ENCODE results near the gene SLC16A8.
"Not testable (repeated sequence)": the region's sequence is repeated elsewhere in the genome, so short reads cannot be mapped to it uniquely, and the experiment has no call there.

Gene SLC16A8

GRCh38 chr22:38086001-38086845 is 2.2 kb upstream of the SLC16A8 start:
- no peak for DNase-seq (ENCODE audit: low spot score)

- DNase-seq (ENCODE audit: low spot score): no peak
These were observed 1.5 kb upstream of the SLC16A8 start for GRCh38 chr22:38085501-38085900.

DNA sequence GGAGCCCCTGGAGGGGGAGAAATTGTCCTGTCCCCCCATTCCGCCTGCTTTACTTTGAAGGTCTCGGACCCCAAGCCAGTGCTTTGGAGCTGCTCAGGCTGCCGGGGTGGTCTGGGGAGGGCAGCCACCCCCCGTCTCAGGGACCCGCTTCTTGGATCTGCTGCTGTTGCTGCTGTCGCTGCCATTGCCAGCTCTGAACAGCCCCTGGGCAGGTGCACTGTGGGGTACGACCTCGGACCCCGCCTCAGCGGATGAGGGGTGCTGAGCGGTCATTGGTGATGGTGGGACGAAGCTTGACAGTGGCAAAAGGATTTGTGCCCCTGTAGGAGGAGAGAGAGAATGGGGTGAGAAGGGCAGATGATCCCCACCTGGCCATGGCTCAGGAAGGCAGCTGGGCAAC is 1.1 kb upstream of the SLC16A8 start:
- no peak for DNase-seq (ENCODE audit: low spot score)

- no peak for DNase-seq (ENCODE audit: low spot score)
These were observed 836 bp downstream of the SLC16A8 start for GRCh38 chr22:38082986-38083710.

GRCh38 chr22:38081941-38082828 is 1.8 kb downstream of the SLC16A8 start:
- no peak for DNase-seq (ENCODE audit: low spot score)

GRCh38 chr22:38081636-38081940 is 2.4 kb downstream of the SLC16A8 start:
- no peak for DNase-seq (ENCODE audit: low spot score)

DNA sequence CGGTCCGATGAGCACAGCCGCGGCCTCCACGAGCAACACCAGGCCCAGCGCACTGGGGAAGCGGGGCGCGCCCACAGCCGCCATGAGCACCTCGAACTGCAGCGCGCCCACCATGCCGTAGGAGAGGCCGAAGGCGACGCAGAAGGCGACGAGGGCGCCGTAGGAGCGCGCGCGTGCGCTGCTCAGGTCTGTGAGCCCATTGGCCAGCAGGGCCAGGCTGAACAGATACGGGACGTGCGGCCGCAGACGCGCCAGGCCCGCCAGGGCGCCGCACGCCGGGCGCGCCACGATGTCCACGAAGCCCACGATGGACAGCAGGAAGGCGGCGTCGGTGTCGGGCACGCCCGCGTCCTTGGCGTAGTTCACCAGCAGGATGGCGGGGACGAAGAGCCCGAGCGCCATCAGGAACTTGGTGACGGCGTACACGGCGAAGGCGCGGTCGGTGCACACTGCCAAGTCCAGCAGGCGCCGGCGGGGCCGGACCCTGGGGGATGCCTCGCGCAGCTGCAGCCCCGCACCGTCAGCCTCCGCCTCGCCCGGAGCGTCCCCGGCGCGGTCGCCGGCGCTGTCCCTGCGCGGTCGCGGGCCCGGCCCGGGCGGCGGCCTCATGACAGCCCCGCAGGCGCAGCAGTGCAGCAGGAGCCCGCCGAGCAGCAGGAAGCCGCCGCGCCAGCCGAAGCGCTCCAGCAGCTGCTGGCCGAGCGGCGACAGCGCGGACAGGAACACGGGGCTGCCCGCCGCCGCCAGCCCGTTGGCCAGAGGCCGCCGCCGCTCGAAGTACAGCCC is 2.9 kb downstream of the SLC16A8 start:
- DNase-seq (ENCODE audit: low spot score): peak; percentile 37

GRCh38 chr22:38080474-38080849 is 3.5 kb downstream of the SLC16A8 start:
- DNase-seq (ENCODE audit: low spot score): no peak

GRCh38 chr22:38079804-38080203 is 4.2 kb downstream of the SLC16A8 start:
- no peak for DNase-seq (ENCODE audit: low spot score)

DNA sequence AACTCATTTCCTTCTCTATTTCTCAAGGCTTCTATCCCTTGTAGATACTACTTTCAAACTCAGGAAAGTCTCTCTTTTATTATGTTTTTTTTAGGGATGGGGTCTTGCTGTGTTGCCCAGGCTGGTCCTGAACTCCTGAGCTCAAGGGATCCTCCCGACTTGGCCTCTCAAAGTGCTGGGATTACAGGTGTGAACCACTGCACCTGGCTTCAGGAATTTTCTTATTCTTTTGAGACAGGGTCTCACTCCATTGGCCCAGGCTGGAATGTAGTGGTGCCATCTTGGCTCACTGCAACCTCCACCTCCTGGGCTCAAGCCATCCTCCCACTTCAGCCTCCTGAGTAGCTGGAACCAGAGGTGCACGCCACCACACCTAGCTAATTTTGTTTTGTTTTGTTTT is 4.8 kb downstream of the SLC16A8 start:
- not testable (repeated sequence) for DNase-seq (ENCODE audit: low spot score)

DNA sequence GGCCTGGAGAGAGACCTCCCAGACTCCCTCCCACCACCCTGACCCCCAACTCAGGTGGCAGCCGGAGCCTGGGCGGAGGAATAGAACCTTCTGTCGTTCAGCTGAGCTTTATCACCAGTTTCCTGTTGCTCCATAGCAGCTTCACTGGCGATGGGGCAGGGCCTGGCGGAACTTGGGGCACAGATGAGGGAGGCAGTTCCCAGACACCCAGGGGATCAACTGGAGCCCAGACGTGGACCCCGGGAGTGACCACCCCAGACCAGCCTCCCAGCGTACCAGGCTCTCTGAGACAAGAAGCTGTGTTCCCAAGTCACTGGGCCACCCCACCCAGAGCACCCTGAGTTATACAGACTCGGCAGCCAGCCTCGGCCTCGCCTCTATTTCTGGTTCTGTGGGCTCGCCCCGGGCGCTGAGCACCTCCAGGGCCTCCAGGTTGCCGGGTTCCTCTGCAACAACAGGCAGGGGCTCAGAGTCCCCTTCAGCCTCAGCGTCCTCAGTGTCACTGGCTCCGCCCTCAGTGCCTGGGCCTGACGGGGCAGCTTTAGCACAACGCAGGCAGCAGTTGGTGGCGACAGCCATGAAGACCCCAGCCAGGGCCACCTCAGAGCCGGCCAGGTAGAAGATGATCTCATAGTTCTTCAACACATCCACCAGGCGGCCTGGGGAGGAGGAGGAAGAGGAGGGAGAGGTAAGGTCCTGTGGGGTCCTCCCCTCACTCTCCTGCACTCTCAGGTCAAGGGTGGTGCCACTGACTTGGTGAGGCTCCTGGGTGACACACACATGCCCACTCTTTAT is 5.7 kb downstream of the SLC16A8 start:
- DNase-seq (ENCODE audit: low spot score): no peak

DNA sequence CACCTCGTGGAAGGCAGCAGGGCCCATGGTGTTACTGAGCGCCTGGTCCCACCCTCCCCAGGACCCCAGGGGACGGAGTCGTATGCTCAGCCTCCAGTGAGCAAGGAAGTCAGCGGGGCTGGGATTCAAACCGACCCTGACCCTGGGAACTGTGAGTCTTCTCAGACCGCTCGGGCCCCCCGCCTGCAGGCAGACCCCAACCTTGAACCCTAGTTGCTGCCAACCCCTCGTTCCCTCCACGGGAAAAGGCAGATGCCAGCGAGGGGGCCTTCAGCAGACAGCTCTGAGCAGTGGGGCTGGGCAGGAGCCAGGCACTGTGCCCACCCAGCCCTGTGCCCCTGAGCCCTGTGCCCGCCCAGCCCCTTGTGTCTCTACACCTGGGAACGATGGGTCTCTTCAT is 6.4 kb downstream of the SLC16A8 start:
- DNase-seq (ENCODE audit: low spot score): no peak

DNA sequence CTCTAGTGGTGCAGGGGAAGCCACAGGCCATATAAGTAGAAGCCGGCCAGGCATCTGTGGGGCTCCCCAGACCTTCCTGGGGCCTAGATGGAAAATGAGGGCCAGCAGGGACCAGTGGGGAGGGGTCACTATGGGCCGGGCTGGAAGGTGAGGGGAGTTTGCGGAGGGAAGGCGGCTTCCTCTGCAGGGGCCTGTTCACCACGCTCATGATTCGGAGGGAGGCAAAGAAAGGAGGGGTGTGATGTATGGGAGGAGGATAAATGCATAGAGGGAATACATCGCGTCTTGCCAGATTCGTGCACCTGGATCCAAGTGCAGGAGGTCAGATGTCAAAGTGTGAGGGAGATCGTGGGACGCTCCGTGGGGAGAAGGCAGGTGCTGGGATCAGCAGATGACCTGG is 6.9 kb downstream of the SLC16A8 start:
- DNase-seq (ENCODE audit: low spot score): no peak

- DNase-seq (ENCODE audit: low spot score): no peak
These were observed 8.0 kb downstream of the SLC16A8 start for GRCh38 chr22:38075961-38076360.

- DNase-seq (ENCODE audit: low spot score): no peak
These were observed 8.7 kb downstream of the SLC16A8 start for GRCh38 chr22:38075105-38075825.

DNA sequence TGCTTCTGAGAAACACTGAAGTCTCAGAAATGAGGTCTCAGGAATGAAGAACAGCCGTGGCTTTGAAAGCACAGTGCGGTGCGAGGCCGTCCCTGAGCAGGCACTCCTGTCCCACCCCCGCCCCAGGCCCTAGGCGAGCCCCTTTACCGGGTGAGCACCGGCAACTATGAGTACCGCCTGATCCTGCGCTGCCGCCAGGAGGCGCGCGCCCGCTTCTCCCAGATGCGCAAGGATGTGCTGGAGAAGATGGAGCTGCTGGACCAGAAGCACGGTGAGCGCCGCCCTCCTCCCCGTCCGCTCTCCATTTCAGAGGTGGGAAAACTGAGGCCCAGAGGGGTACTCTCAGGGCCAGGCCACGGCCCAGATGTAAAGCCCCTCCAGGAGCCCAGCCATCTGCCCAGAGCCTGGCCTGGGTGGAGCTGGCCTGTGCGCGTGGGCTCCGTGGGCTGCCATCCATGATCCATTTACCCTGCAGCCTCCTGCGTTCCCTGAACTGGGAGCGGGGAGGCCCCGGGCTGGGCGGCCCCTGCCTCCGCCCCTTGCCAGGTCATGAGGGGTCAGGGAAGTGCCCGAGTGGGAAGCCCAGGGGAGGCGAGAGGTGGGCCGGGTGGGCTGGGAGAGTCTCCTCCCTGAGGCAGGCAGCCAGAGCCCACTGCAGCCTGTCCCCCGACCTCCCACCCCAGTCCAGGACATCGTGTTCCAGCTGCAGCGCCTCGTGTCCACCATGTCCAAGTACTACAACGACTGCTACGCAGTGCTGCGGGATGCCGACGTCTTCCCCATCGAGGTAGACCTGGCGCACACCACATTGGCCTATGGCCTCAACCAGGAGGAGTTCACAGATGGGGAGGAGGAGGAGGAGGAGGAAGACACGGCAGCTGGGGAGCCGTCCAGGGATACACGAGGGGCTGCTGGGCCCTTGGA is 9.5 kb downstream of the SLC16A8 start:
- DNase-seq (ENCODE audit: low spot score): no peak

GRCh38 chr22:38073150-38074130 is 10.5 kb downstream of the SLC16A8 start:
- no peak for DNase-seq (ENCODE audit: low spot score)
